Bronchial epithelial cell (primary cell): ENCODE measurements around the gene ILDR1. TPM values are rescaled to one million over a fixed set of nuclear protein-coding genes. Genes with fewer than 3 reads are reported as not detected.
A peak's percentile ranks its signal among the peaks of the same experiment; 100 is the strongest.

Source experiments
- DNase-seq: peaks from one replicate; pipeline ENCODE4 v3.0.0-alpha.2; 2010; ENCODE audit warnings: low read depth
- FAIRE-seq: peaks from 2 replicates; lab custom pipeline; 2011; peaks lifted over from hg19 to GRCh38; lab: Jason Lieb, UNC
- H3K27me3 ChIP-seq: 2 replicates; pipeline ENCODE4 v1.5.1; 2011; ENCODE audit warnings: low read length; ENCODE audit not compliant: control insufficient read depth, insufficient read depth
- H3K36me3 ChIP-seq: 2 replicates; pipeline ENCODE4 v1.5.1; 2011; ENCODE audit warnings: low read length; ENCODE audit not compliant: control insufficient read depth, insufficient read depth
- H3K4me3 ChIP-seq: 2 replicates; pipeline ENCODE4 v1.5.1; 2011; ENCODE audit warnings: mild to moderate bottlenecking, low read depth, low read length, control low read depth
- total RNA-seq: library from RNA; depleted of rRNA; stranded (reverse); fragments of >200 nt; gene quantifications from 2 replicates; pipeline ENCODE4 v1.2.1, GENCODE V29; 2014
- TF ChIP-seq, protein P1 (sequence below): IDR thresholded peaks from 2 replicates; pipeline ENCODE4 v1.5.1; 2011; ENCODE audit warnings: mild to moderate bottlenecking, moderate library complexity, low read length, control low read depth, inconsistent platforms; ENCODE audit not compliant: insufficient read depth, severe bottlenecking

ILDR1 gene
- 1.6 and 6.0 TPM in 2 replicates for total RNA-seq

DNA sequence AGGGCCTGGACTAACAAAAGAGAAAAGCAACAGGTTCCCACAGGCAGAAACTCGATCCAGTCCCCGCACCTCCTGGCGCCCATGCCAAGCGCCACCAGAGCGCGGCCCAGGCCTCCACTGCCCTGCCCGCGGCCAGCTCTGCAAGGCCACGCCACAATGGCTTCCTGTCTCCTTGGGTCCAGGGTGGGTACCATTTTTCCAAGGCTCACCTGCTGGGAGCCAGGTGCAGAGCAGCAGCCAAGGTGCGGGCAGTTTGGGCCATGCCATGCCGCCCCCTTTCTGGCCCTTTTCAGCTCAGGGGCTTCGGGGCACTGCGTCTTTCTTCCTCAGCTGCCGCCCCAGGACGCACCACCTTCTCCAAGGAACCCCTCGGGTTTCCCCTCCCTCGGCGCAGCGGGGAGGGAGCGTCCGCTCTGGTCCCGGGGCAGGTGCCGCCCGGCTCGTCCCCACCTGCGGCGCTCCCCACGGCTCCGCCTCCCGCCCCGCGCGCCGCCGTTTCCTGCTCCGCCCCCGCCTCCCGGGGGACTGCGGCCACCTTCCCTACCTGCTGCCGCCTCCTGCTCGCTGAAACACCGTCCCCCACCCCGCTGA, at the start of gene ILDR1:
TSS of gene ILDR1 (minus strand) at position 437 of the 591 bp plus-strand sequence. CDS start at position 267, 170 bp downstream.
- H3K4me3 ChIP-seq: peak within 1 kb of the TSS; percentile 44
- DNase-seq (no peak), FAIRE-seq (no peak)
- TF ChIP-seq, protein P1, sequence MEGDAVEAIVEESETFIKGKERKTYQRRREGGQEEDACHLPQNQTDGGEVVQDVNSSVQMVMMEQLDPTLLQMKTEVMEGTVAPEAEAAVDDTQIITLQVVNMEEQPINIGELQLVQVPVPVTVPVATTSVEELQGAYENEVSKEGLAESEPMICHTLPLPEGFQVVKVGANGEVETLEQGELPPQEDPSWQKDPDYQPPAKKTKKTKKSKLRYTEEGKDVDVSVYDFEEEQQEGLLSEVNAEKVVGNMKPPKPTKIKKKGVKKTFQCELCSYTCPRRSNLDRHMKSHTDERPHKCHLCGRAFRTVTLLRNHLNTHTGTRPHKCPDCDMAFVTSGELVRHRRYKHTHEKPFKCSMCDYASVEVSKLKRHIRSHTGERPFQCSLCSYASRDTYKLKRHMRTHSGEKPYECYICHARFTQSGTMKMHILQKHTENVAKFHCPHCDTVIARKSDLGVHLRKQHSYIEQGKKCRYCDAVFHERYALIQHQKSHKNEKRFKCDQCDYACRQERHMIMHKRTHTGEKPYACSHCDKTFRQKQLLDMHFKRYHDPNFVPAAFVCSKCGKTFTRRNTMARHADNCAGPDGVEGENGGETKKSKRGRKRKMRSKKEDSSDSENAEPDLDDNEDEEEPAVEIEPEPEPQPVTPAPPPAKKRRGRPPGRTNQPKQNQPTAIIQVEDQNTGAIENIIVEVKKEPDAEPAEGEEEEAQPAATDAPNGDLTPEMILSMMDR: peak; percentile 12
- H3K36me3 ChIP-seq: no peaks in the 10 kb centered on the region
- peaks cover 4% of the 10 kb centered on the region for H3K27me3 ChIP-seq

DNA sequence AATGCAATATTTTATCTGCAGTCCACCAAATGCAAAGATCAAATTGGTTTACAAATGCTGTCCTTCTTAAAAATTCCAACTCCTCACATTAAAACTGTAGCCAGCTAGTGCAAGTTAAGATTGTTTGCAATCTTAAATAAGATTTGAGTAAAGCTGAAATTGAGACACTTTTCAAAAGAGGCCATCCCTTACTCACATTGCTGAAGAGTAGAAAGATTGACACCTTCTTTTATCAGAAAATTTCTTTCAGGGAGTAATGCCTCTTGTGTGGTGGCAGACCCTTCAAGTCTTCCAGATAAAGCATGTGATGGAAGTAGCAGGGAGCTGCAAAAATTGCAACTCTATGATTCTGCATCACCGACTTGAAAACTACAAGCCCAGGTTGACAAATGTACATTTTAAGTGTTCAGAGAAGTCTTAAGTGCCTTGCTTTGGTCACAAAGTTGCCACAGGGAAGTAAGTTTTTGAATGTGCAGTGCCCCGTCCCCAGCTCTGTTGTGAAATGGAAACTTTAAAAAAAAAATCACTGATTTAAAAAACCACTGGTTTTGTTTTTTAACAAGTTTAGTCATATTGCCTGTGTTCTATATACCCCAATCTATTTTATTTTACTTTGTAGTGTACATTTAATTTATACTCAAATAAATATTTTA, 45.7 kb upstream of the ILDR1 start:
- TF ChIP-seq, protein P1: no peak
- H3K27me3 ChIP-seq: no peaks in the 10 kb centered on the region
- H3K36me3 ChIP-seq: no peaks in the 10 kb centered on the region
- DNase-seq (no peak), FAIRE-seq (no peak)
- H3K4me3 ChIP-seq: no peak overlapping the region

DNA sequence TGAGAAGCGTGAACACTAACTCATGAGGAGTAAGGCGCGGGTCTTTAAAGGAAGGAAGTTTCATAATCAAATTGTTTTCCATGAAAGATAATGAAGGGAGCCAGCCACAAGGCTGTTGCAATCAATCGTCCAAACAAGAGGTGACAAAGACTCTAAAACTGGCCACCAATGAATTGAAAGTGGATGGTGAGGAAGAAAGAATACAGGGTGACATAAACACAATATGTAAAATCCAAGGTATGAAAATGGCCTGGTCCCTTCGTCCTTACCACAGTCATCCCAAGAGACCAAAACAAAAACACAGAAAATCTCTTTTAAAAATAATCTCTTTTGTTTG, 45.1 kb upstream of the ILDR1 start:
- DNase-seq (no peak), FAIRE-seq (no peak)
- Histone ChIP-seq H3K27me3 (no peaks in the 10 kb centered on the region), H3K36me3 (no peaks in the 10 kb centered on the region), H3K4me3 (no peak overlapping the region)
- TF ChIP-seq, protein P1: no peak

DNA sequence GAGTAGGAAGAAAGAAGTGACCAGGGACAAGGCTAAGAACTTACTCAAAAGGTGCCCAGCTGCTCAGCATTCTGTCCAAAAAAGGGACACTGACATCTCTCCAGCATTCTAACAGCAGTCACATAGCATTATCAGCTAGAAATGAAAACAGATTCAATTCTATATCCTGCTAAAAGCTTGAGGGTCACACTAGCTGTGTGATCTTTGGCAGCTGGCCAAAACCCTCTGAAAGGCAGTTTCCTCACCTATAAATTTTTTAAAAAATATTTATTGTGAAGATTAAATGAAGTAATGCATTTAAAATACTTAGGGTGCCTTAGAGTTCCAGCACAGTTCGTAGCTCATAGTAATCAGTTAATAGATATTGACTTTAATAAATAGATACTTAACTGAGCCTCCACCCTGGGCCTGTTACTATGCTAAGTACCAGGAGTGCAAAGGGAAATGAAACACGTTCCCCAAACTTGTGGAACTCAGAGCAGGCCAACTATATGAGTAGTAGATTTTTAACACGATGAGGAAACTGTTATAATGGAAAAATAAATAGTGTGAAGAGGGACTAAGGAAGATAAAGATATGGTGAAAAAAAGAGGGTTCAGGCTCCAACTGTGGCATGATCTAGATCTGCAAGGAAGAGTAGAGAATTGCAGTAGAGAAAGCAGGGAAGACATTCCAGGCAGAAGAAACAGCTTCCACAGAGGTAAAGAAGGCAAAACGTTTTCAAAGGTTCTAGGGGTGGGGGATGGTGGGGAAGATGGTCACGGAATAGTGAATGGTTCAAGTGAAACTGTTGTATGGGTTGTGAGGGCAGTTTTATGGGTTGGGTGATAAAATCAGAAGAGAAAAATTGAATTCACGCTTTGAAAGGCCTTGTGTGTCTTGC, 44.5 kb upstream of the ILDR1 start:
- H3K4me3 ChIP-seq: no peak overlapping the region
- FAIRE-seq: peak; percentile 28
- no peaks in the 10 kb centered on the region for H3K36me3 ChIP-seq
- TF ChIP-seq, protein P1: no peak
- DNase-seq: no peak
- no peaks in the 10 kb centered on the region for H3K27me3 ChIP-seq

DNA sequence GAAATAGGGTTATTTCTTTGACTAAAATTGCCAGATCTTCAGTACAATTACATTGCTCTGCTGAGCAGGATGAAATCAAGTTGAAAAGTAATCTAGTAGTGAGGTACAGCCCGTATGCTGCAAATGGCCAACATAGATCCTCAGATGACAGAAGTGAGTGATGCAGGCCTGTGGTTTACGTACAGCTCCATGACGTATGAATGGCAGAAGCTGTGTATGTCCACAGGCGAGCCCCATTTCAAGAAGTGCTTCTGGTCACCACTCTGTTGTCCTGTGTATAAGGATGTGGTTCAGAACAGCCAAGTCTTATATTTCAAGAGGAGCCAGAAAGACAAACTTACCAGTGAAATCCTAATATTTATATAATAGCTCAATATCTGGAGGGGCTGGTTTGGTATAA, 42.3 kb upstream of the ILDR1 start:
- Histone ChIP-seq H3K36me3 (no peaks in the 10 kb centered on the region), H3K27me3 (no peaks in the 10 kb centered on the region), H3K4me3 (no peak overlapping the region)
- FAIRE-seq (no peak), DNase-seq (no peak)
- TF ChIP-seq, protein P1: no peak
